HL-60 (cell line): ENCODE measurements around the gene SUN2.

Source experiments
- DNase-seq, 2 experiments: peaks; one replicate each; pipeline ENCODE4 v3.0.0-alpha.2; 2010 to 2020; ENCODE audit warnings: low read depth in 1 of 2, low spot score in 1 of 2
- H3K27ac ChIP-seq: fragments of 250-450 bp; sonication (Bioruptor Pico); replicated peaks from 2 replicates; pipeline ENCODE4 v1.5.1; 2020; ENCODE audit warnings: mild to moderate bottlenecking, moderate library complexity
- H3K27me3 ChIP-seq: fragments of 250-450 bp; sonication (Bioruptor Pico); 2 replicates; pipeline ENCODE4 v1.5.1; 2021; ENCODE audit warnings: mild to moderate bottlenecking, moderate library complexity; ENCODE audit not compliant: insufficient read depth, poor library complexity, severe bottlenecking
- H3K4me3 ChIP-seq: replicated peaks from 2 replicates; pipeline ENCODE4 v1.5.1; 2011; ENCODE audit warnings: mild to moderate bottlenecking, control low read depth, low read length; ENCODE audit not compliant: insufficient read depth
- CTCF ChIP-seq: IDR thresholded peaks from one replicate; pipeline ENCODE4 v1.5.1; 2011; ENCODE audit warnings: low read length, control low read depth, inconsistent platforms; ENCODE audit not compliant: insufficient read depth
- GABPA ChIP-seq: IDR thresholded peaks from 2 replicates; pipeline ENCODE4 v1.6.1; 2012; ENCODE audit warnings: low read depth
- POLR2AphosphoS5 ChIP-seq: IDR thresholded peaks from 2 replicates; pipeline ENCODE4 v1.6.1; 2012; ENCODE audit warnings: low read depth
- REST ChIP-seq: IDR thresholded peaks from 2 replicates; pipeline ENCODE4 v1.6.1; 2012; ENCODE audit warnings: low read depth; ENCODE audit not compliant: insufficient replicate concordance
- SPI1 ChIP-seq: IDR thresholded peaks from 2 replicates; pipeline ENCODE4 v1.6.1; 2012; ENCODE audit warnings: low read depth, mild to moderate bottlenecking, borderline replicate concordance

SUN2 gene

GRCh38 chr22:38745676-38746460, 9.9 kb downstream of the SUN2 start:
- DNase-seq: no peak
- H3K4me3 ChIP-seq: no peak overlapping the region
- no peak overlapping the region for H3K27ac ChIP-seq
- TF ChIP-seq POLR2AphosphoS5: no peak; the same call in 1 of the 2 replicates
- no peak for TF ChIP-seq REST
- no peak for TF ChIP-seq CTCF
- no peak for TF ChIP-seq SPI1
- TF ChIP-seq GABPA: no peak
- H3K27me3 ChIP-seq: no peaks in the 10 kb centered on the region

- Histone ChIP-seq H3K27me3 (no peaks in the 10 kb centered on the region), H3K4me3 (no peak overlapping the region), H3K27ac (no peak overlapping the region)
- no peak for DNase-seq
- TF ChIP-seq POLR2AphosphoS5 (no peak), CTCF (no peak), REST (no peak), GABPA (no peak), SPI1 (no peak)
Observed at GRCh38 chr22:38744981-38745380, 10.8 kb downstream of the SUN2 start.

GRCh38 chr22:38742176-38742942, 13.4 kb downstream of the SUN2 start:
- no peak for DNase-seq
- H3K27me3 ChIP-seq: no peaks in the 10 kb centered on the region
- H3K27ac ChIP-seq: no peak overlapping the region
- TF ChIP-seq GABPA (no peak), POLR2AphosphoS5 (no peak), SPI1 (no peak), CTCF (no peak), REST (no peak)
- no peak overlapping the region for H3K4me3 ChIP-seq
